Thyroid gland (tissue), 4 donors: ENCODE measurements around the gene CENPE. TPM values are rescaled to one million over a fixed set of nuclear protein-coding genes. Genes with fewer than 3 reads are reported as not detected.
"Not testable (repeated sequence)": the region's sequence is repeated elsewhere in the genome, so short reads cannot be mapped to it uniquely, and the experiment has no call there.

ENCODE experiments used
- DNase-seq, 2 donors: peaks; one replicate each; pipeline ENCODE4 v3.0.0-alpha.2; 2019
- H3K27ac ChIP-seq, 3 donors: fragments of 200-600 bp; sonication (generic); 1 replicate in 2 of 3; 2 replicates in 1 of 3; pipeline ENCODE4 v1.5.1; 2016 to 2019; ENCODE audit warnings: mild to moderate bottlenecking in 1 of 3, moderate library complexity in 1 of 3
- H3K27me3 ChIP-seq: fragments of 200-600 bp; sonication (generic); one replicate; pipeline ENCODE4 v1.5.1; 2019
- H3K36me3 ChIP-seq, 2 donors: fragments of 200-600 bp; sonication (generic); one replicate each; pipeline ENCODE4 v1.5.1; 2016 to 2019
- H3K4me1 ChIP-seq, 2 donors: fragments of 200-600 bp; sonication (generic); one replicate each; pipeline ENCODE4 v1.5.1; 2017 to 2019
- H3K4me3 ChIP-seq, 3 donors: fragments of 200-600 bp; sonication (generic); replicated peaks in 1 of 3; 1 replicate in 2 of 3; 2 replicates in 1 of 3; pipeline ENCODE4 v1.5.1; 2016; ENCODE audit warnings: mild to moderate bottlenecking in 1 of 3
- H3K9me3 ChIP-seq: fragments of 200-600 bp; sonication (generic); one replicate; pipeline ENCODE4 v1.5.1; 2017
- POLR2A ChIP-seq, 2 donors: fragments of 450-650 bp; IDR thresholded peaks; one replicate each; pipeline ENCODE4 v1.6.1; 2017; ENCODE audit warnings: antibody characterized with exemption in 2 of 2, mild to moderate bottlenecking in 2 of 2, moderate library complexity in 1 of 2
- WGBS, 2 donors: methylation state at CpG; one replicate each; pipeline ENCODE4 v1.1.5; 2017; 5-methylcytosine and 5-hydroxymethylcytosine counted together
- intact Hi-C: fragments of 100-400 bp; cut with DNase I; formaldehyde crosslinking; loops from one replicate; pipeline ENCODE4 v1.15.1; 2023
- total RNA-seq, 4 donors: library from RNA; depleted of rRNA; stranded (reverse); fragments of >200 nt; gene quantifications; one replicate each; pipeline ENCODE4 v1.2.3, GENCODE V29; 2016
- TF ChIP-seq, protein P1 (sequence below), 6 experiments: fragments of 200-600 bp in 3 of 6; fragments of 450-650 bp in 3 of 6; sonication (generic) in 3 of 6; IDR thresholded peaks; one replicate each; pipeline ENCODE4 v1.5.1; 2016 to 2019; ENCODE audit warnings: antibody characterized with exemption in 6 of 6, mild to moderate bottlenecking in 2 of 6, inconsistent platforms in 1 of 6, moderate library complexity in 1 of 6

CENPE gene, protein sequence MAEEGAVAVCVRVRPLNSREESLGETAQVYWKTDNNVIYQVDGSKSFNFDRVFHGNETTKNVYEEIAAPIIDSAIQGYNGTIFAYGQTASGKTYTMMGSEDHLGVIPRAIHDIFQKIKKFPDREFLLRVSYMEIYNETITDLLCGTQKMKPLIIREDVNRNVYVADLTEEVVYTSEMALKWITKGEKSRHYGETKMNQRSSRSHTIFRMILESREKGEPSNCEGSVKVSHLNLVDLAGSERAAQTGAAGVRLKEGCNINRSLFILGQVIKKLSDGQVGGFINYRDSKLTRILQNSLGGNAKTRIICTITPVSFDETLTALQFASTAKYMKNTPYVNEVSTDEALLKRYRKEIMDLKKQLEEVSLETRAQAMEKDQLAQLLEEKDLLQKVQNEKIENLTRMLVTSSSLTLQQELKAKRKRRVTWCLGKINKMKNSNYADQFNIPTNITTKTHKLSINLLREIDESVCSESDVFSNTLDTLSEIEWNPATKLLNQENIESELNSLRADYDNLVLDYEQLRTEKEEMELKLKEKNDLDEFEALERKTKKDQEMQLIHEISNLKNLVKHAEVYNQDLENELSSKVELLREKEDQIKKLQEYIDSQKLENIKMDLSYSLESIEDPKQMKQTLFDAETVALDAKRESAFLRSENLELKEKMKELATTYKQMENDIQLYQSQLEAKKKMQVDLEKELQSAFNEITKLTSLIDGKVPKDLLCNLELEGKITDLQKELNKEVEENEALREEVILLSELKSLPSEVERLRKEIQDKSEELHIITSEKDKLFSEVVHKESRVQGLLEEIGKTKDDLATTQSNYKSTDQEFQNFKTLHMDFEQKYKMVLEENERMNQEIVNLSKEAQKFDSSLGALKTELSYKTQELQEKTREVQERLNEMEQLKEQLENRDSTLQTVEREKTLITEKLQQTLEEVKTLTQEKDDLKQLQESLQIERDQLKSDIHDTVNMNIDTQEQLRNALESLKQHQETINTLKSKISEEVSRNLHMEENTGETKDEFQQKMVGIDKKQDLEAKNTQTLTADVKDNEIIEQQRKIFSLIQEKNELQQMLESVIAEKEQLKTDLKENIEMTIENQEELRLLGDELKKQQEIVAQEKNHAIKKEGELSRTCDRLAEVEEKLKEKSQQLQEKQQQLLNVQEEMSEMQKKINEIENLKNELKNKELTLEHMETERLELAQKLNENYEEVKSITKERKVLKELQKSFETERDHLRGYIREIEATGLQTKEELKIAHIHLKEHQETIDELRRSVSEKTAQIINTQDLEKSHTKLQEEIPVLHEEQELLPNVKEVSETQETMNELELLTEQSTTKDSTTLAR (N-terminal part only)
- total RNA-seq, result under 1 TPM; 0.38 to 0.78 (median 0.53) TPM

DNA sequence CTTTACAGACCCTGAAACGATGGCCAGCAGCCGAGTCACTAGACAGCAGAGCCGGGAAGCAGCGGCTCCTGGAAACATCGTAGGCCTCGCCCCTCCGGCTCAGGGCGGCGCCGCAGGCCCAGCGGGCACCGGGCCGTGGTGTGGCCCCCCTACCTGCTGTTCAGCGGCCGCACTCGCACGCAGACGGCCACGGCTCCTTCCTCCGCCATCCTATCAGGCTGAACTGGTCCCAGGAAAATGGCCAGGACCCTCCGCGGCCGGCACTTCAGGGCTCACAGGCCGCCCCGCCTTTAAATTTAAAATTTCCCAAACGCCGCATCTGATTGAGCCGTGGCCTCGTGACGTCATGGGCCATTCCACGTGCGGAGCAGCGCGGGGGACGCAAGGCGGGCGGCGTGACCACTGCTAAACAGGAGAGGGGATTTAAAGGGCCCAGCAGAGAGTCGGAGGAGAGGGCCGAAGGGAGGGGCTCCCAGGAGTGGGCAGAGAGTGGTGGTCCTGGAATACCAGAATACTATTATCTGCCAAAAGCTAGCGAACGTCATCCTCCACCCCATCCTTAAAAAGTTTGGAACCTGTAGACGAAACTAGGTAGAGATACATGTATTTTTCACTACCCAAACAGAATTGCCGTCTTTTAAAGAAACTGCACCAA is at the start of gene CENPE:
Gene CENPE, minus strand, starts transcription at position 233 of the 655 bp plus-strand sequence. Its CDS starts 24 bp downstream, at position 209.
- Histone ChIP-seq H3K4me1 (no peaks in the 10 kb centered on the region), H3K27ac (peak within 1 kb of the TSS in 1 of 3 donors; percentile 66), H3K4me3 (peak within 1 kb of the TSS; percentile 24 to 65 (median 47)), H3K36me3 (no peaks in the 10 kb centered on the region), H3K27me3 (no peaks in the 10 kb centered on the region), H3K9me3 (no peaks in the 10 kb centered on the region)
- DNase-seq, result peak; percentile 87
- intact Hi-C loops, result no loop called here
- TF ChIP-seq, protein P1, sequence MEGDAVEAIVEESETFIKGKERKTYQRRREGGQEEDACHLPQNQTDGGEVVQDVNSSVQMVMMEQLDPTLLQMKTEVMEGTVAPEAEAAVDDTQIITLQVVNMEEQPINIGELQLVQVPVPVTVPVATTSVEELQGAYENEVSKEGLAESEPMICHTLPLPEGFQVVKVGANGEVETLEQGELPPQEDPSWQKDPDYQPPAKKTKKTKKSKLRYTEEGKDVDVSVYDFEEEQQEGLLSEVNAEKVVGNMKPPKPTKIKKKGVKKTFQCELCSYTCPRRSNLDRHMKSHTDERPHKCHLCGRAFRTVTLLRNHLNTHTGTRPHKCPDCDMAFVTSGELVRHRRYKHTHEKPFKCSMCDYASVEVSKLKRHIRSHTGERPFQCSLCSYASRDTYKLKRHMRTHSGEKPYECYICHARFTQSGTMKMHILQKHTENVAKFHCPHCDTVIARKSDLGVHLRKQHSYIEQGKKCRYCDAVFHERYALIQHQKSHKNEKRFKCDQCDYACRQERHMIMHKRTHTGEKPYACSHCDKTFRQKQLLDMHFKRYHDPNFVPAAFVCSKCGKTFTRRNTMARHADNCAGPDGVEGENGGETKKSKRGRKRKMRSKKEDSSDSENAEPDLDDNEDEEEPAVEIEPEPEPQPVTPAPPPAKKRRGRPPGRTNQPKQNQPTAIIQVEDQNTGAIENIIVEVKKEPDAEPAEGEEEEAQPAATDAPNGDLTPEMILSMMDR (IDR thresholded peaks at IDR 0.05), result peak in 1 of 6 experiments; percentile 24
- peak in 1 of 2 donors; percentile 37 for TF ChIP-seq POLR2A (IDR thresholded peaks at IDR 0.05)
- 0 to 1% methylated on average over 26 to 39 of the region's 44 CpGs for WGBS, 2 donors

DNA sequence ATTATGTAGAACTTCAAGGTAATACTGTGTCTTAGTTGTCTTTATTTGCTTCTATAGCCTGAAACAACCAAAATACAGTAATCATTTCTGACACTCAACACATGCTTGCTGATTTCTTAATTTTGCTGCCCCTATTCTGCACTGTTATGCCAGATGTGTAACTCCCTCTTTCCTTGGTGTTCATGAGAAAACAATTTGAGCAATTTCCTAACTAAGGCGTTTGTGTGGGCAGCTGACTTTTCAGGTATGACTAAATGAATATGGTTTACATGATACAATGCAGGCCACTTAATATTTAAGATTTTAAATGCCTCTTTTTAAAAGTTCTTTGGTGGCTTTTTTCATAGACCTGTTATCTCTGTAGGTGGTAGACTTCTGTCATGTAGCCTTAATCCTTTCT is 46.1 kb upstream of the CENPE start:
- H3K4me1 ChIP-seq, result no peaks in the 10 kb centered on the region
- 68 to 77% methylated on average over 1 of the region's 1 CpG for WGBS, 2 donors
- DNase-seq, result no peak
- intact Hi-C loops, result no loop called here
- no peaks in the 10 kb centered on the region for H3K27me3 ChIP-seq
- no peaks in the 10 kb centered on the region for H3K36me3 ChIP-seq
- H3K4me3 ChIP-seq, result no peak overlapping the region
- TF ChIP-seq POLR2A (IDR thresholded peaks at IDR 0.05), result no peak
- TF ChIP-seq, protein P1 (IDR thresholded peaks at IDR 0.05), result no peak
- no peaks in the 10 kb centered on the region for H3K9me3 ChIP-seq
- no peak overlapping the region for H3K27ac ChIP-seq

DNA sequence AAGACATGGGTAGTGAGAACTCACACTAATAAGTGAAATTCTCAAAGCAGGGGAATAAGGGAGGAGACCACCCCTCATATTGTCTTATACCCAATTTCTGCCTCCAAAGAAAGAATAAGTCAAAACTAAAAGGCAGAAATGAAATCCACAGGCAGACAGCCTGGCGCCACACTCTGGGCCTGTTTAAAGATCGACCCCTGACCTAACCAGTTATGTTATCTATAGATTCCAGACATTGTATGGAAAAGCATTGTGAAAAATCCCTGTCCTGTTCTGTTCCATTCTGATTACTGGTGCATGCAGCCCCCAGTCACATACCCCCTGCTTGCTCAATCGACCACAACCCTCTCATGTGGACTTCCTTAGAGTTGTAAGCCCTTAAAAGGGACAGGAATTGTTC is 32.8 kb upstream of the CENPE start:
- H3K36me3 ChIP-seq, H3K27ac ChIP-seq, DNase-seq, H3K27me3 ChIP-seq, H3K9me3 ChIP-seq, H3K4me1 ChIP-seq, H3K4me3 ChIP-seq, intact Hi-C loops: not testable (repeated sequence)
- 67 to 74% methylated on average over 3 of the region's 3 CpGs for WGBS, 2 donors

DNA sequence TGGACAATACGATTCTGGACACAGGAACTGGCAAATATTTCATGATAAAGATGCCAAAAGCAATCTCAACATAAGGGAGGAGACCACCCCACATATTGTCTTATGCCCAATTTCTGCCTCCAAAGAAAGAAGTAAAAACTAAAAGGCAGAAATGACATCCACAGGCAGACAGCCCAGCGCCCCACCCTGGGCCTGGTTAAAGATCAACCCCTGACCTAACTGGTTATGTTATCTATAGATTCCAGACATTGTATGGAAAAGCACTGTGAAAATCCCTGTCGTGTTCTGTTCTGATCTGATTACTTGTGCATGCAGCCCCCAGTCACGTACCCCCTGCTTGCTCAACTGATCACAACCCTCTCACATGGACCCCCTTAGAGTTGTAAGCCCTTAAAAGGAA is 25.4 kb upstream of the CENPE start:
- H3K36me3 ChIP-seq, H3K27me3 ChIP-seq, DNase-seq, intact Hi-C loops, H3K4me1 ChIP-seq, H3K4me3 ChIP-seq, H3K9me3 ChIP-seq, H3K27ac ChIP-seq: not testable (repeated sequence)
- WGBS, 2 donors, result 81 to 83% methylated on average over 4 of the region's 4 CpGs

DNA sequence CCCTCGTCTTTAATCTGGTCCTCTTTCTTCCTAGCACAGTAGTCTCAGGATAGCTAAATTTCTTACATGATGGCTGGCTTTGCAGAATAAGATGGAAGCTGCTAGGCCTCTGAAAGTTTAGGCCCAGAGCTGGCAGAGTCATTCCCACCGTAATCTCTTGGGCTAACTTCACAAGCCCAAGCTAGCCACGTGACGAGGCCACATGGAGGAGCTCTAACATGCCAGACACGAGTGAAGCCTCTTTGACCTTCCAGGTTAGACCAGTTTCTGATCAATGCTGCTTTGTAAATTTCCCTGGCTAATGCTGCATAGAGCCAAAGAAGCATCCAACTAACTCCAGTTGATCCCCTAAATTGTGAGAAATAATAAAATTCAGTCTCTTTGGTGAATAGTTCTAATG is 9.5 kb upstream of the CENPE start:
- Histone ChIP-seq H3K27me3 (no peaks in the 10 kb centered on the region), H3K4me1 (no peaks in the 10 kb centered on the region), H3K4me3 (no peak overlapping the region), H3K9me3 (no peaks in the 10 kb centered on the region), H3K36me3 (no peaks in the 10 kb centered on the region), H3K27ac (no peak overlapping the region)
- no peak for DNase-seq
- 61 to 73% methylated on average over 5 of the region's 5 CpGs for WGBS, 2 donors
- intact Hi-C loops, result no loop called here
- TF ChIP-seq, protein P1 (IDR thresholded peaks at IDR 0.05), result no peak
- no peak for TF ChIP-seq POLR2A (IDR thresholded peaks at IDR 0.05)
